IPS-NIHi7 (cell line): Measurements from ENCODE around the gene MCHR1.

Source experiments
- DNase-seq: peaks from one replicate; pipeline ENCODE4 v3.0.0; 2012; ENCODE audit warnings: mixed read lengths; ENCODE audit errors: extremely low spot score

The MCHR1 gene

DNA sequence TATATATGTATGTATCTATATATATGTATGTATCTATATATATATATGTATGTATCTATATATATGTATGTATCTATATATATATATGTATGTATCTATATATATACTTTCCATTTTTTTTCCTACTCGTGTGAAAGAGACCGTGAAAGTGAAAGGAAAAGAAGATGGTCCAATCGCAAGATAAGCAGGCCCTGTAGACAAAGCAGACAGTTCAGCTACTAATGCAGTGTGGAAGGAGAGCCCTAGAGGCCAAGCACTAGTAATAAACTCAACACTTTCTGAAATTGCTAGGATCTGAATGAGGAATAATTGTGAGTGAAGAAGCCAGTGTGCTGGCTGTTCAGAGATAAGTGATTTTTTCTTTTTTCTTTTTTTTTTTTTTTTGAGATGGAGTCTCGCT lies 47.2 kb downstream of the MCHR1 start:
- no peak for DNase-seq

DNA sequence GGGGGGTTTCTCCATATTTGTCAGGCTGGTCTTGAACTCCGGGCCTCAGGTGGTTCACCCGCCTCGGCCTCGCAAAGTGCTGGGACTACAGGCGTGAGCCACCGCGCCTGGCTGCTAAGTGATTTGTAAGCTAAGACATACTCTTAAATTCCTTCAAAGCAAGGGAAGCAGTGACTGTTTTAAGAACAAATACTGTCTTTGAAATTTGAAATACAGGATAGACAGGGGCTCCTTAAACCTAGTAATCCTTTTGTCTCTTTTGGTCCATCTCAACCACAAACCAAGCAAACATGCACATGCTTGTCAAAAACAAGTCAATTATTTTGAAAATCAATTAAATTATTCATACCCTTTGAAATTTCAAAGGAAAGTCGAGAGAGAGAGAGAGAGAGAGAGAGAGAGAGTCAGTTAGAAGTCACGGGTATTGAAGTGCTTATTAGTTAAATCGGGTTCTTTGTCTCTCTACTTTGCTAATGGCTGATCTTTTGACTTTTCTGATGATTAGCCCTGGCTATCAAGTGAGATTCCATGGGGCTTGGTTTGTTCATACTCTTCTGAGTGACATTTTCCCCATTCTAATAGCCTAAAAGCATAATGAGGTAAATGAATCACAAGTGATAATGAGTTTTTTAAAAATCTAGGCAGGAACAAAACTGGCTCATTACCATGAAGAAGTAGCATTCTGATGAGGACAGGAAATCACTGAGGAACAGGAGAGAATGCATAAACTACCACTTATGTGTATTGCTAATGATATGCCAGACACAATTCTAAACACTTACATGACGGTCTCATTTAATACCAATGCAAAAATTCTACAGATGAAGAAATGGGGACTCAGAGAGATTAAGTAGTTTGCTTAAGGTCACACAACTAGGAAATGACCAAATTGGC lies 48.0 kb downstream of the MCHR1 start:
- no peak for DNase-seq

DNA sequence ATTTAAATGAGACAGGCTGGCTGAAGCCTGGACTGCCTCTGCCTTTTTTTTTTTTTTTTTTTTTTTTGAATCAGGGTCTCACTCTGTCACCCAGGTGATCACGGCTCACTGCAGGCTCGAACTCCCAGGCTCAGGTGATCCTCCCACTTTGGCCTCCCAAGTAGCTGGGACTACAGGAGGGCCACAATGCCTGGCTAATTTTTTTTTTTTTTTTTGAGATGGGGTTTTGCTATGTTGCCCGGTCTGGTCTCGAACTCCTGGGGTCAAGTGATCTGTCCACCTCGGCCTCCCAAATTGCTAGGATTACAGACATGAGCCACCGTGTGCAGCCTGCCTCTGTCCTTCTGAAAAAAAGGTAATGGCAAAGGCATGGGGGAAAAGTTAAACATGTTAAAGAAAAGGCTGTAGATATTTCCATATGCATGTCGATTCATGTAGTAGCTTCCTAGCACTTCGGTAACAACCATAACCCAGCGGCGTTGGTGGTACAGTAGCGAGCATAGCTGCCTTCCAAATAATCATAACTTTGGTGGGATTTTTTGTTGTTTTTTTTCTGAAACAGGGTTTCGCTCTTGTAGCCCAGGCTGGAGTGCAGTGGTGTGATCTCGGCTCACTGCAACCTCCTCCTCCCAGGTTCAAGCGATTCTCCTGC lies 48.8 kb downstream of the MCHR1 start:
- DNase-seq, result no peak

DNA sequence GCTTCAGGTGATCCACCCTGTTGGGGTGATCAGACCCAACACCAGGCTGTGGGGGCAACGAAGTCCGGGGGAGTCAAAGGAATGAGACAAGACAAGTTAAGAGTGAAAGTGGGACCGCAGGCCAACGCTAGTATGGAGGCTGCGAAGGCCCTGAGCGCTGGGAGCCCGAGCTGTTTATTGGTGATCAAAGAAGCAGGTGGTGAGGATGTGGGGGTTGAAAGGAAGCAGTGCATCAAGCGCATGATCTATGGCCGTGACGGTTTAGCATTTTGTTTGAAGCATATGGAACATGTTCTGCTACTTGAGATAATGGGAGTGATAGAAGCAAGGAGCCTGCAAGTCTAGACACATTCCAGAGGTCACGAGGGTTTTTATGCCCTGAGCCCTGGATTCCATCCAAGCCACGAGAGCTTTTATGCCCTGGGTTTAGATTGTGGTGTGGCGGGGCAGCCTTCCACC lies 49.5 kb downstream of the MCHR1 start:
- no peak for DNase-seq

DNA sequence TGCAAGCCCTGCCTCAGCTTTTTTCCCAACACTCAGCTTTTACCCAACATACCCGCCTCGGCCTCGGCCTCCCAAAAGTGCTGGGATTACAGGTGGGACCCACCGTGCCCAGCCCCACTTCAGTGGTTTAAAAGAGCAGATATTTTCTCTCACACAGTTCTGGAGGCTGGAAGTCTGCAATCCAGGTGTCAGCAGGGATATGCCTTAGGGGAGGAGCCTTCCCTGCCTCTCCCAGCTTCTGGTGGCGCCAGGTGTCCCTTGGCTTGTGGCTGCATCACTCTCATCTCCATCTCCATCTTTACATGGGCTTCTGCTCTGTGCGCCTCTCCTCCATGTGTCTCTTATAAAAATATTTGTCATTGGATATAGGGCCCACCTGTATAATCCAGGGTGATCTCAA lies 50.0 kb downstream of the MCHR1 start:
- DNase-seq, result no peak
